Astrocyte of the cerebellum (primary cell): ENCODE measurements around the gene IARS1.

ENCODE experiments used
- DNase-seq: peaks from one replicate; pipeline ENCODE4 v3.0.0-alpha.2; 2011; ENCODE audit warnings: low read depth
- H3K4me3 ChIP-seq: 2 replicates; pipeline ENCODE4 v1.5.1; 2011; ENCODE audit warnings: mild to moderate bottlenecking, low read depth, low read length, moderate library complexity
- in situ Hi-C: cut with HindIII; loops from 2 replicates; pipeline ENCODE4 v1.10.0; 2017; ENCODE audit warnings: low sequenced_read_pairs
- TF ChIP-seq, protein P1 (sequence below): IDR thresholded peaks from 2 replicates; pipeline ENCODE4 v1.5.1; 2012; ENCODE audit warnings: low read length, low read depth, moderate library complexity, mild to moderate bottlenecking; ENCODE audit errors: missing control alignments

The IARS1 gene

DNA sequence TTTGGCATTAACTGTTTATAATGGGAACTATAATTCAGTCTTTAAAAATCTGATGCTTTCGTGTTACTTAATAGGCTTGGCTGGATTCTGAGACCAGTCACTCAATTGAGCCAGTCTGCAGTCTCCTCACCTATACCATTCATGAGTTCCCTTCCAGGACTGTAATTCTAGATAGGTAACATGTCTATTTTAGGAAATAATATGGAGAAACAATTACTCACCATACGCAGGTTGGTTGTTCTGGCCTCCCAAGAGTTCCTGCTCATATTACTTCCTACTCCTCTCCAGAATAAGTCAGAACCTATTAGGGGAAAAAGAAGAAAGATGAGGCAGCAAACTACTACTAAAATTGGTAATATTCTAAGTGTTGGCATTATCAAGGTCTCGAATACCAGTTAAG, 4.5 kb upstream of the IARS1 start:
- TF ChIP-seq, protein P1, sequence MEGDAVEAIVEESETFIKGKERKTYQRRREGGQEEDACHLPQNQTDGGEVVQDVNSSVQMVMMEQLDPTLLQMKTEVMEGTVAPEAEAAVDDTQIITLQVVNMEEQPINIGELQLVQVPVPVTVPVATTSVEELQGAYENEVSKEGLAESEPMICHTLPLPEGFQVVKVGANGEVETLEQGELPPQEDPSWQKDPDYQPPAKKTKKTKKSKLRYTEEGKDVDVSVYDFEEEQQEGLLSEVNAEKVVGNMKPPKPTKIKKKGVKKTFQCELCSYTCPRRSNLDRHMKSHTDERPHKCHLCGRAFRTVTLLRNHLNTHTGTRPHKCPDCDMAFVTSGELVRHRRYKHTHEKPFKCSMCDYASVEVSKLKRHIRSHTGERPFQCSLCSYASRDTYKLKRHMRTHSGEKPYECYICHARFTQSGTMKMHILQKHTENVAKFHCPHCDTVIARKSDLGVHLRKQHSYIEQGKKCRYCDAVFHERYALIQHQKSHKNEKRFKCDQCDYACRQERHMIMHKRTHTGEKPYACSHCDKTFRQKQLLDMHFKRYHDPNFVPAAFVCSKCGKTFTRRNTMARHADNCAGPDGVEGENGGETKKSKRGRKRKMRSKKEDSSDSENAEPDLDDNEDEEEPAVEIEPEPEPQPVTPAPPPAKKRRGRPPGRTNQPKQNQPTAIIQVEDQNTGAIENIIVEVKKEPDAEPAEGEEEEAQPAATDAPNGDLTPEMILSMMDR: no peak
- in situ Hi-C loops: no loop called here
- no peak for DNase-seq

DNA sequence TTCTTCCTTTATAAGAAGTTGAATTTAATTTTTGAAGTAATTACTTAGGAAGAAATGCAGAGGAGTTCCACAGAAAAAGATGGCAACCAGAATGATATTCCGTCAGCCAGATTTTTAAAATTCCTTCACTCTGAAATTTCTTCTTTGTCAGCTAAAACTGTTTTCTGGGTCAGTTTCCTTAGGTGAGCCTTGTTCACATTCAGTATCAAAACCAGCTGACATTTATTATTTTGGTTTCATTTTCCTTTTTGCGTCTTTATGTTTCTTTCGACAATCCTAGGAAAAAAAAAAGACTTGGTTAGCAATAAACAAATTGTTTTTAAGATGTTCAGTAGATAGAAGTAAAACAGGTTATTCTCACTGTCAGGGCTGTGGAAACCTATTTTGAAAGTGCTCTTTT, 4.1 kb upstream of the IARS1 start:
- no peak overlapping the region for H3K4me3 ChIP-seq
- TF ChIP-seq, protein P1: no peak
- no peak for DNase-seq
- in situ Hi-C loops: no loop called here

More for the DNA sequence above, 4.5 kb upstream of the IARS1 start:
- no peak overlapping the region for H3K4me3 ChIP-seq

DNA sequence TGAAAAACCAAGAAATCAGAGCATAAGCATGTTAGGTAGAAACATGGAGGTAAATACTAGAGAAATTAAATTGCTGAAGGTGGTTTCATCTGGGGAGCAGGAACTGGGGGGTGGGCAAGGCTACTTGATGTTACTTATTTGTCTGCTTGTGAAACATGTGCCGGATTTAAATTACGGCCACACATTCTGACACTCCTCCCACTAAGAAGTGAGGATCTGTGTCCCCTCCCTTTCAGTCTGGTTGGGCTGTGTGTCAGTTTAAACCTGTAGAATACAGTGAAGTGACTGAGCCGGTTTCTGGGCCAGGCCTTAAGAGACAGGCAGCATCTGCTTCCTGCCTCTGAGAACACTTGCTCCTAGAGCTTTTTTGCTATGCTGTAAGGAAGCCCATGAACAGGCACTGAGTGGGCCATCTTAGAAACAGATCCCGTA, 2.3 kb upstream of the IARS1 start:
- in situ Hi-C loops: no loop called here
- no peak for DNase-seq
- TF ChIP-seq, protein P1: no peak
- H3K4me3 ChIP-seq: no peak overlapping the region

DNA sequence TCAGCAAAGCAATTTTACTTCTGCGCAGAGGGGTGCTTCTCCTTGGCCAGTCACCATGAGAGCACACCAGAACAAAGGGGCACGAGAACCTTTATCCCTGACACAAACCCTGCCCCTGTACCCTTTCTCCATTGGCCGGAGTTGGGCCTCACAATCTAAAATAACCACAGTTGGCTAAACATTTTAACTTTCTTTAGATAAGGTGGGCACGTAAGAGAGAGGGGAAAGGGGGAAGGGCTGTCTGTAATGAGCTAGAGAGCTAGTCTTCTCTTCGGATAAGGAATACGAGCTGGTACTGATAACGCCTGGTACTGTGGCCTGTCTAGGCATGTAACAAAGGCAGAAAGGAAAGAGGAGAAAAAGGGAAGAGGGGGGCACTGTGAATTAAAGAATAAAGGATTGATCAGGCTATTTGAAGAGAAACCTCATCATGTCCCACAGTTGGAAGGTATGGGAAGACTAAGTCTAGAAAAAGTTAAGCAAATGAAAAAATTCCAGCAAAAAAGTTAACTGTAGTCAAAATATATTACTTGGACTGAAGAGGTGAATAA, 1.8 kb upstream of the IARS1 start:
- no peak overlapping the region for H3K4me3 ChIP-seq
- DNase-seq: no peak
- in situ Hi-C loops: no loop called here
- TF ChIP-seq, protein P1: no peak

DNA sequence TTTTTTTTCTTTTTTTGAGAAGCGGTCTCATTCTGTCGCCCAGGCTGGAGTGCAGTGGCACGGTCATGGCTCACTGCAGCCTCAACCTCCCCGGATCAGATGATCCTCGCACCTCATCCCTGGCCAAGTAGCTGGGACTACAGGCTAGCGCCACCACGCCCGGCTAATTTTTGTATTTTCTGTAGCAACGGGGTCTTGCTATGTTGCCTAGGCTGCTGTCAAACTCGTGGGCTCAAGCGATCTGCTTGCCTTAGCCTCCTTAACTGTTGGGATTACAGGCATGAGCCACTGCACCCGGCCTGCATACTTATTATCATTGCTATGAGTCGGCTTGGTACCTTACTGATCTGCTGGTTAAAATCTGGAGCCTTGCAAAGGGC, 790 bp upstream of the IARS1 start:
- in situ Hi-C loops: no loop called here
- peak overlapping the region; percentile 82 for H3K4me3 ChIP-seq
- TF ChIP-seq, protein P1: no peak
- no peak for DNase-seq

DNA sequence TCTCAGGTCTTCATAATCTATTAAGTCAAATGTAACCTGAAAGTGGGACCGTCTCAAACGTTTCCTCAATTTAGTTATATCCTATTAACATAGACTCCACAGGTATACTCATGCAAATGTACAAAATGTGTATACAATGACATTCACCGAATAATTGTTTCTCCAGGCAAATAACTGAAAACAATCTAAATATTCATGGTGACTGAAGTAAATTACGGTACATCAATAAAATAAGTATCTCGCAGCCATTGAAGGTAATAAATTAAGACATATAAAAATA, 482 bp downstream of the IARS1 start:
- H3K4me3 ChIP-seq: peak overlapping the region; percentile 82
- TF ChIP-seq, protein P1: no peak
- no peak for DNase-seq
- in situ Hi-C loops: no loop called here

DNA sequence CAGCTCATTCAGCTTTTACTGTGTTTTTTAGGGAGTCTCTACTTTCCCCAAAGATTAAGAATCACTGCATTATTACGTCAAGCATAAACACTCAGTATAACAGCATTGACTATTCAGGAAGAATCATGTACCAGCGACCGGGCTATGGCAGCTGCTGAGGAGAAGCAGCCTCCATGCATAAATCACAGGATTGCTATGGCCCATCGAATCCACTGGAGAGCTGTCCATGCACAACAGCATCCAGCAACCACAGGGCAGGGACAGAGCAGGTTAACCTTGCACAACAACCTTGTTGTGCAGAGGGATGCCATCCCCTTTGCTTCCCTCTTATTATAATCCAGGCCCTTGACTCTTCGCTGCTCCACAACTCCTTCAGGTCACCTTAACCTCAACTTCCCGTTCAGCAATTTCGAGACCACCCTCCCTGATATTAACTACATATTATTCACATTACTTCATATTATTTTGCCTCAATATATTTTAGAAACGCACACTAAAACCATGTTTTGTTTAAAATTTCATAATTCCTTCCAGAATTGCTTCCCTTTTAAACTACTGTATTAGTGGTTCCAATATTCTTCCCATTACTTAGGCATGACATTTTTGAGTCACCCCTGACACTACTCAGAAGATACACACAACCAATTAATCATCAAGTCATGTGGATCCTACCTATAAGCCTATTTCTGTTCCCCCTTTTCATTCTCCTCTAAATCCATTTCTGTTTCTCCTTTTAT, 991 bp downstream of the IARS1 start:
- in situ Hi-C loops: no loop called here
- DNase-seq: no peak
- TF ChIP-seq, protein P1: no peak

More for the DNA sequence above, 991 bp downstream of the IARS1 start:
- peak overlapping the region; percentile 82 for H3K4me3 ChIP-seq
